ENCODE data around the gene OR5H2.

The OR5H2 gene

DNA sequence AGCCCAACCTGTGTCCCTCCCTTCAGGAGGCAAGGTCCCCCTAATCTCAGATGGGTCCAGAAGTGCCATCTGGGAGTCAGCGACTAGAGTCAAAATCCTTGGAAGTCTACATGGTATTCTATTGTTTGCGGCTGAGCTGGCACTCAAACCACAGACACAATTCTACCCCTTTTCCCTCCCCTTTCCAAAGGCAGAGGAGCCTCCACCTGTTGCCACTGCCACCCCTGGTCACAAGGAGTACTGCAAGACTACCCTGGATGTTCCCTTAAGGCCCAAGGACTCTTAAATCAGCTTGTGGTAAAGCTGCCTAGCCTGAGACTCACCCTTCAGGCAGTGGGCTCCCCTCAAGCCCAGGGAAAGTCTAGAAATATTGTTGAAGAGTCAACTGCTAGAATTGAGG lies 22.6 kb upstream of the OR5H2 start:
- Mint-ChIP-seq H3K27me3 (ENCODE audit: low read depth) (no peaks in the 10 kb centered on the region), H3K27ac (no peak overlapping the region), H3K36me3 (ENCODE audit: low read depth) (no peaks in the 10 kb centered on the region), H3K9me3 (no peaks in the 10 kb centered on the region), H3K4me3 (no peak overlapping the region), H3K4me1 (no peaks in the 10 kb centered on the region)
- no peak for TF ChIP-seq CTCF (IDR thresholded peaks at IDR 0.05; ENCODE audit: unreplicated experiment in 3 of 3)

DNA sequence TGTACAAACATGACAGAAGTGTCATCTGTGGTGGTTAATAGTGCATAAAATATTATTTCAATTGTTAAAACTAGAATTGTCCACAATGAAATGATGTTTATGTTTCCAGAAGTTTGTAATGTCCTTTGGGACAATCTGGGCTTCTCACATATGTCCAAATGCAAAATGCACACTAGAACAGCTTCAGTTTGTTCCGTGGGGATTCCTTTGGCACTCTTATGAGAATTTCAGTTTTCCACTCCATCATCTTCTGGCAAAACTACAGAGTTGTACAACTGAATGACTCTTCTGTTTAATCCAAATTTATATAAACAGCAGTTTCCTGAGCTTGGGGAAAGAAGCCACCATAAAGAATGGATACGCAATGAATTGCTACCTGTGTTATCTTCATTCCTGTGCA lies 20.3 kb upstream of the OR5H2 start:
- H3K27ac Mint-ChIP-seq = no peak overlapping the region
- H3K9me3 Mint-ChIP-seq = no peaks in the 10 kb centered on the region
- no peaks in the 10 kb centered on the region for H3K27me3 Mint-ChIP-seq (ENCODE audit: low read depth)
- no peak overlapping the region for H3K4me3 Mint-ChIP-seq
- no peaks in the 10 kb centered on the region for H3K4me1 Mint-ChIP-seq
- H3K36me3 Mint-ChIP-seq (ENCODE audit: low read depth) = no peaks in the 10 kb centered on the region
- no peak for TF ChIP-seq CTCF (IDR thresholded peaks at IDR 0.05; ENCODE audit: unreplicated experiment in 3 of 3)

DNA sequence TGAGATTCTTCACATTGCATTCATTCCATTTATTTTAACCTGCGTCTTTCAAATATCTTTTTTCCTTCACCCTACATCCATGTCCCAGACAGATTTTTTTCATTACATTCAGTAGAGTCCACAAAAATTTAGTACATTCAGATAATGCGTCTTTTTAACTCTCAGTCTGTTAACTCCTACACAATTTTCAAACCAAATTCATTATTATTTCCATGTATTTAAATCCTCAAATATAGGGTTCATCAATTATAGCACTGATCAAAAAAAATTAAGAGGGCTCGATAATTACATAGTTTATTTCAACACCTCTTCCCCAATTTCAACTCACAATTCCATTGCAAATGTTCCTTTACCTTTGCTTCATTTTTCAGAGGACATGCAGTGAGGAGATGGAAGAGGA lies 18.4 kb upstream of the OR5H2 start, which contains the start of gene OR5H6:
TSS of gene OR5H6 (plus strand) at position 301 of the 400 bp plus-strand sequence. CDS start at position 390, 89 bp downstream.
- Mint-ChIP-seq H3K4me1 (no peaks in the 10 kb centered on the region), H3K9me3 (peaks cover 2% of the 10 kb centered on the region), H3K27me3 (ENCODE audit: low read depth) (no peaks in the 10 kb centered on the region), H3K4me3 (no peak within 1 kb of the TSS), H3K27ac (no peak within 1 kb of the TSS), H3K36me3 (ENCODE audit: low read depth) (no peaks in the 10 kb centered on the region)
- TF ChIP-seq CTCF (IDR thresholded peaks at IDR 0.05; ENCODE audit: unreplicated experiment in 3 of 3) = no peak

GRCh38 chr3:98269846-98270245 lies 12.5 kb upstream of the OR5H2 start:
- no peak overlapping the region for H3K4me3 Mint-ChIP-seq
- no peaks in the 10 kb centered on the region for H3K27me3 Mint-ChIP-seq (ENCODE audit: low read depth)
- no peaks in the 10 kb centered on the region for H3K4me1 Mint-ChIP-seq
- TF ChIP-seq CTCF (IDR thresholded peaks at IDR 0.05; ENCODE audit: unreplicated experiment in 3 of 3) = no peak
- no peak overlapping the region for H3K27ac Mint-ChIP-seq
- peaks cover 19% of the 10 kb centered on the region for H3K9me3 Mint-ChIP-seq
- H3K36me3 Mint-ChIP-seq (ENCODE audit: low read depth) = no peaks in the 10 kb centered on the region

DNA sequence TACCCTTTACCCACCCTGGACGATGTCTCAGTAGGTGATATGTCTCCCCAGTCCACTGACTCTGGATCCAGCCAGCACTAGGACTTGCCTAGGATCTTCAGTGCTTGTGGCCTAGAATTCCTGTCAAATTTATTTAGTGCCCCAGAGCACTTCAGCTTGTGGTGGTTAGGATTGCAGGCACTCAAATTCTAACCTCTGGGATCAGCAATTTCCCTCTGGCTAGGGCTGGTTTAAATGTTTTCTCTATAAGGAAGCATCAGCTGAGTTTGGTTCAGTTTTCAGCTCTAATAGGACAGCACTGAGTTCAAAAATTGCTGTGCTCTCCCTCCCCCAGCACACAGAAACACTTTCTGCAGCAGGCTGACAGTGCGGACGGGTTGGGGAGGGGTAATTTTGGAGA lies 10.2 kb upstream of the OR5H2 start:
- H3K36me3 Mint-ChIP-seq (ENCODE audit: low read depth) = no peaks in the 10 kb centered on the region
- no peaks in the 10 kb centered on the region for H3K27me3 Mint-ChIP-seq (ENCODE audit: low read depth)
- no peak for TF ChIP-seq CTCF (IDR thresholded peaks at IDR 0.05; ENCODE audit: unreplicated experiment in 3 of 3)
- H3K4me1 Mint-ChIP-seq = no peaks in the 10 kb centered on the region
- H3K9me3 Mint-ChIP-seq = peaks cover 19% of the 10 kb centered on the region
- H3K4me3 Mint-ChIP-seq = no peak overlapping the region
- H3K27ac Mint-ChIP-seq = no peak overlapping the region

DNA sequence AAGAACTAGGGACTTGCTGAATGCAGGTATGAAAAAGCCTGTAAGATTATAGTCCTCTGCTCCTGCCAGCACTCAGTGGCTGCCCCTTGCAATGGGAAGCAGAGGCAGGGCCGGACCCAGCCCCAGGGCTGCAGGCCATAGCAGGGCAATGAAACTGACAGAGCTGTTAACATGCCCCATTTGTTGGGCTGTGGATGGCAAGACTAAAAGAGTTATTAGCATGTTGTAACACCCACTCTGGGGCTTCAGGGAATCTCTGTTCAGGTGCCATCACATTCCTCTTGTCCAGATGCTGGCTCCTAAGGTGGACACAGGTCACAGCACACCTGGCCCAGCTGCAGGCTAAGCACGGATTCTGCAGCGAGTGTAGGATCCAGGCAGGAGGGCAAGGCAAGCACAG lies 7.4 kb upstream of the OR5H2 start:
- Mint-ChIP-seq H3K9me3 (peaks cover 11% of the 10 kb centered on the region), H3K4me1 (no peaks in the 10 kb centered on the region), H3K36me3 (ENCODE audit: low read depth) (no peaks in the 10 kb centered on the region), H3K27me3 (ENCODE audit: low read depth) (peaks cover 3% of the 10 kb centered on the region), H3K4me3 (no peak overlapping the region), H3K27ac (no peak overlapping the region)
- TF ChIP-seq CTCF (IDR thresholded peaks at IDR 0.05; ENCODE audit: unreplicated experiment in 3 of 3) = no peak
